Gastroesophageal sphincter (tissue), 4 donors: Measurements from ENCODE around the gene RNF114. TPM values are rescaled to one million over a fixed set of nuclear protein-coding genes. Genes with fewer than 3 reads are reported as not detected.

Experiments used
- ATAC-seq: fragments of 150-250 bp; one replicate; pipeline ENCODE4 v1.9.1; 2016; ENCODE audit warnings: mild to moderate bottlenecking, moderate library complexity
- H3K27ac ChIP-seq, 4 donors: fragments of 200-600 bp; sonication (generic) in 3 of 4; 1 replicate in 3 of 4; 2 replicates in 1 of 4; pipeline ENCODE4 v1.5.1; 2016 to 2019
- H3K27me3 ChIP-seq: fragments of 200-600 bp; sonication (generic); one replicate; pipeline ENCODE4 v1.5.1; 2019
- H3K36me3 ChIP-seq, 2 donors: fragments of 200-600 bp; sonication (generic); one replicate each; pipeline ENCODE4 v1.5.1; 2019; ENCODE audit warnings: control low read depth in 1 of 2
- H3K4me1 ChIP-seq, 3 donors: fragments of 200-600 bp; sonication (generic); 1 replicate in 2 of 3; 2 replicates in 1 of 3; pipeline ENCODE4 v1.5.1; 2016 to 2019; ENCODE audit warnings: control low read depth in 2 of 3
- H3K4me3 ChIP-seq, 2 donors: fragments of 200-600 bp; sonication (generic); one replicate each; pipeline ENCODE4 v1.5.1; 2019; ENCODE audit warnings: mild to moderate bottlenecking in 1 of 2, moderate library complexity in 1 of 2
- H3K9me3 ChIP-seq, 3 donors: fragments of 200-600 bp; sonication (generic); one replicate each; pipeline ENCODE4 v1.5.1; 2017 to 2019; ENCODE audit warnings: control low read depth in 2 of 3
- CTCF ChIP-seq, 4 experiments: fragments of 200-600 bp in 2 of 4; fragments of 450-650 bp in 2 of 4; sonication (generic) in 1 of 4; IDR thresholded peaks; one replicate each; pipeline ENCODE4 v1.5.1; 2017 to 2019; ENCODE audit warnings: antibody characterized with exemption in 4 of 4, mild to moderate bottlenecking in 2 of 4, moderate library complexity in 2 of 4
- EP300 ChIP-seq: sonication (generic); formaldehyde crosslinking; IDR thresholded peaks from one replicate; pipeline ENCODE4 v1.6.1; 2017; ENCODE audit warnings: antibody characterized with exemption, mild to moderate bottlenecking
- POLR2A ChIP-seq, 2 donors: fragments of 450-650 bp; IDR thresholded peaks; one replicate each; pipeline ENCODE4 v1.6.1; 2017; ENCODE audit warnings: antibody characterized with exemption in 2 of 2, mild to moderate bottlenecking in 2 of 2, moderate library complexity in 1 of 2
- POLR2AphosphoS5 ChIP-seq: sonication (generic); formaldehyde crosslinking; IDR thresholded peaks from one replicate; pipeline ENCODE4 v1.6.1; 2017; ENCODE audit warnings: antibody characterized with exemption
- WGBS, 2 donors: methylation state at CpG; one replicate each; pipeline ENCODE4 v1.1.5; 2018; ENCODE audit warnings: low coverage in 1 of 2; 5-methylcytosine and 5-hydroxymethylcytosine counted together
- total RNA-seq, 4 donors: library from RNA; depleted of rRNA; stranded (reverse); fragments of >200 nt; gene quantifications; one replicate each; pipeline ENCODE4 v1.1.0, GENCODE V29; 2016

Gene RNF114
- total RNA-seq, 4 donors from 2014 or later, result 80.3 to 109 (median 101) TPM

- H3K9me3 ChIP-seq, result no peaks in the 10 kb centered on the region
- 94% methylated on average over 5 of the region's 15 CpGs; no CpG with 5 or more reads in 1 of the 2 donors for WGBS, 2 donors
- no peak overlapping the region for H3K4me3 ChIP-seq
- no peak overlapping the region for H3K27ac ChIP-seq
- no peaks in the 10 kb centered on the region for H3K27me3 ChIP-seq
- TF ChIP-seq CTCF (IDR thresholded peaks at IDR 0.05) (no peak), POLR2AphosphoS5 (no peak), EP300 (no peak), POLR2A (IDR thresholded peaks at IDR 0.05) (no peak)
- peaks cover 0 to 74% (median 25%) of the 10 kb centered on the region in 3 donors for H3K4me1 ChIP-seq
- H3K36me3 ChIP-seq, result peaks cover 0 to 69% of the 10 kb centered on the region in 2 donors
- no peak for ATAC-seq
Measured at GRCh38 chr20:49941456-49941855, 5.3 kb downstream of the RNF114 start.

- H3K9me3 ChIP-seq, result no peaks in the 10 kb centered on the region
- peaks cover 0 to 69% (median 22%) of the 10 kb centered on the region in 3 donors for H3K4me1 ChIP-seq
- H3K36me3 ChIP-seq, result peaks cover 0 to 77% of the 10 kb centered on the region in 2 donors
- ATAC-seq, result no peak
- H3K27me3 ChIP-seq, result no peaks in the 10 kb centered on the region
- no peak overlapping the region for H3K27ac ChIP-seq
- TF ChIP-seq POLR2AphosphoS5 (no peak), CTCF (IDR thresholded peaks at IDR 0.05) (no peak), EP300 (no peak), POLR2A (IDR thresholded peaks at IDR 0.05) (no peak)
- 55 to 65% methylated on average over 2 to 3 of the region's 3 CpGs for WGBS, 2 donors
- H3K4me3 ChIP-seq, result no peak overlapping the region
Measured at GRCh38 chr20:49942303-49942702, 6.1 kb downstream of the RNF114 start.

GRCh38 chr20:49942942-49943341 lies 6.7 kb downstream of the RNF114 start:
- 94% methylated on average over 2 of the region's 3 CpGs; no CpG with 5 or more reads in 1 of the 2 donors for WGBS, 2 donors
- Histone ChIP-seq H3K27me3 (no peaks in the 10 kb centered on the region), H3K4me3 (no peak overlapping the region), H3K36me3 (peaks cover 0 to 82% of the 10 kb centered on the region in 2 donors), H3K4me1 (peaks cover 0 to 62% (median 16%) of the 10 kb centered on the region in 3 donors), H3K27ac (no peak overlapping the region), H3K9me3 (no peaks in the 10 kb centered on the region)
- TF ChIP-seq EP300 (no peak), CTCF (IDR thresholded peaks at IDR 0.05) (no peak), POLR2AphosphoS5 (no peak), POLR2A (IDR thresholded peaks at IDR 0.05) (no peak)
- no peak for ATAC-seq

- no peak for ATAC-seq
- no peaks in the 10 kb centered on the region for H3K27me3 ChIP-seq
- H3K36me3 ChIP-seq, result peaks cover 0 to 98% of the 10 kb centered on the region in 2 donors
- no peak overlapping the region for H3K27ac ChIP-seq
- no peak overlapping the region for H3K4me3 ChIP-seq
- no peaks in the 10 kb centered on the region for H3K9me3 ChIP-seq
- peaks cover 0 to 39% (median 4%) of the 10 kb centered on the region in 3 donors for H3K4me1 ChIP-seq
- WGBS, 2 donors, result 87% methylated on average over 3 of the region's 3 CpGs; no CpG with 5 or more reads in 1 of the 2 donors
- TF ChIP-seq POLR2A (IDR thresholded peaks at IDR 0.05) (no peak), CTCF (IDR thresholded peaks at IDR 0.05) (no peak), EP300 (no peak), POLR2AphosphoS5 (no peak)
Measured at GRCh38 chr20:49945306-49945700, 9.1 kb downstream of the RNF114 start.

GRCh38 chr20:49945701-49946477 lies 9.7 kb downstream of the RNF114 start:
- no peak for ATAC-seq
- whole genome bisulfite sequencing, 2 donors, result 95 to 100% methylated on average over 5 to 9 of the region's 10 CpGs
- Histone ChIP-seq H3K27me3 (no peaks in the 10 kb centered on the region), H3K4me3 (no peak overlapping the region), H3K27ac (no peak overlapping the region), H3K9me3 (no peaks in the 10 kb centered on the region), H3K4me1 (peaks cover 0 to 35% (median 4%) of the 10 kb centered on the region in 3 donors), H3K36me3 (peaks cover 0 to 98% of the 10 kb centered on the region in 2 donors)
- TF ChIP-seq POLR2AphosphoS5 (no peak), EP300 (no peak), POLR2A (IDR thresholded peaks at IDR 0.05) (no peak), CTCF (IDR thresholded peaks at IDR 0.05) (no peak)
